ENCODE data around the gene FAM131A.

Gene FAM131A

DNA sequence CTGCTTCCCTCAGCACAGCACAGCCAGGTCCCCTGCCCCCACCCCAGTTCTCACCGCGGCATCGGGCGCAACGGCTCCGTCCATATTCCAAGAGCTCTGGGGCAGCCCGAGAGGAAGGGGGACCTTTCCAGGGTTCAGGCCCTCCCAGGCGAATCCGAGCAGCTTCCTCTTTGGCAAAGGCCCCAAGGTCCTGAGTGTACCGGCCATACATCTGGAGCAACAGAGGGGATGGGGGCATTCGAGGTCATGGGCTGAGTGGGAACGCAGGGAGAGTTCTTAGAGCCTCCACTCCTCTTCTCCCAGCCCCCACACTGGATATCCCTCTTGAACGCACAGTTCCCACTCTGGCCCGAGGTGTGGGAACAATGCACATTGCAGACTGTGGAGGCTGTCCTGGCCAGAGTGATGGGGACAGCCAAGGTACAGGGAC, 21.5 kb downstream of the FAM131A start:
- no peak for DNase-seq

DNA sequence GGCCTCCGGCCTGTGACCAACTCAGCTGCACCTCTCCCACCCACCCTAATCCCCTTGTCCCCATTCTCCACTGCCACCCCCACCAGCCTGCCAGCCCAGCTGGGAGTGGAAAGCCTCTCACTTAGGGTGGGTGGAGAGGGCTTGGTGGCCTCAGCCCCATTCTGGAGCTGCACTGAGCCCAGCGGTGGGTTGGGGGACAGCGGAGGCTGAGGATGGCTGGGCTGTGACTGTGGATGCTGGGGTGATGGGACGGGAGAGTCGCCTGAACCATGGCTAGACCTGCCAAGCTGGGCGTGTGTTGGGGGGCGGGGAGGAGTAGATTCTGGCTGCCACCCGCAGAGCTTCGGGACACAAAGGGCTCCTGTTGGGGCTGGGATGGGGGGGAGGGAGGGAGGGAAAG, 22.2 kb downstream of the FAM131A start:
- no peak for DNase-seq

DNA sequence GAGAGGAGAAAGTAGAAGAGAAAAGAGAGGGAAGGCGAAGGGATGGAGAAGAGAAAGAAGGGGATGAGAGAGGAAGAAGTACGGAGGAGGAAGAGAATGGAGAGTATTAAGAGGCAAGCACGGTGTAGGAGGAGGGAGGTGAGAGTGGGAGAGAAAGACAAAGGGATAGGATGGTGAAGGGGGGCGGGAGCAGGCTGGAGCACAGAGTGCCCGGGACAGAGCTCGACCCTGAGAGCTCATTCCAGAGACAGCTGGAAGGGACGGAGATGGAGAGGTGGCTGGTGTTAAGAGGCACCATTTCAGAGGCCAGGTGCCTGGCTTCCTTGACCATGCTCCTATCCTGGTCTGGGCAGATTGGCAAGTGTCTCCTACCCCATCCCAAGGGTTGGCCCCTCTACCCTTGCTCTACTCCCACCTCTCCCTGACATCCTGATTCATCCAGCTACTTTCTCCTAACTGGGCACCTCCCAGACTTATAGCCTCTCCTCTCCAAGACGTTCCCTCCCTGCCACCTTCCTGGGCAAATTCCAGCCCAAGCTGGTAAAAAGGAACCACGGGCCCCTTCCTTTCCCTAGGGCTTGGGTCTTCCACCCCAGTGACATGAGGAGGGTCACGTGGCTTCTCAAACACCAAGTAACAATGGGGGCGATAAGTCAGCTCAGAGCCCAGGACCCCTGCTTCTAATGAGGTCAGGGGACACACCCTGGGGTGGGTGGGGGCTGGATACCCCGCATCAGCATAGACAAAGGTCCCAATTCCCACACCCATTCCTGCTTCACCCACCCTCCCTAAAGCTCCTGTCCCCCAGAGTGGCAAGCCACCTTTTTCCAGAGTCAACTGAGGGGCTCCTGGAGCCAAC, 22.9 kb downstream of the FAM131A start:
- DNase-seq, result no peak

DNA sequence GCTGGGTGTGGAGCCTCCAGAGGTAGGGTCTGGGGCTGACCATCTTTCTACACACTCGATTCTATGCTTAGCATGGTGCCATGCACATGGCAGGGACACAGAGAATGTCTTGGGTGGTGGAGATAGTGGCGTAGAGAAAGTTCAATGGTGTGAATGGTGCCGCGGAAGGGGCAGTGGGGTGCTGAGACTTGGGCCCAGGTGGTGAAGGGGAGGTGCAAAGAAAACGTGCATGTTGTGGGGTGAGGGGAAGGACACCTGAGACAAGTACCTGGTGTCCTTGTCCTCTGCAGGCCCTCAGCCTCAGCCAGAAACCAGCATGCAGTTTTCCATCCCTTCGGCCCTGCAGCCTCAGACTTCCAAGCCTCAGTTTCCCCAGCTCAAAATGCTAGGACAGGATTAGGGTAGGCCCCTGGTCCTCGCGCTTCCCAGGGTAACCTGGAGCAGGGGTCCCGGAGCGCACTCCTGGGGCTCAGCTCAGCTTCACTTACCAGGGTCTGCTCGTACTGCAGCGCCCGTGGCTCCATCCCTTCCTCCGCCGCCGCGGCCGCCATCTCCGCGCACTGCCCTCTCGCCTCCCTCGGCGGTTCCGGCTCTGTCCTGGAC, 23.6 kb downstream of the FAM131A start:
- DNase-seq, result no peak

DNA sequence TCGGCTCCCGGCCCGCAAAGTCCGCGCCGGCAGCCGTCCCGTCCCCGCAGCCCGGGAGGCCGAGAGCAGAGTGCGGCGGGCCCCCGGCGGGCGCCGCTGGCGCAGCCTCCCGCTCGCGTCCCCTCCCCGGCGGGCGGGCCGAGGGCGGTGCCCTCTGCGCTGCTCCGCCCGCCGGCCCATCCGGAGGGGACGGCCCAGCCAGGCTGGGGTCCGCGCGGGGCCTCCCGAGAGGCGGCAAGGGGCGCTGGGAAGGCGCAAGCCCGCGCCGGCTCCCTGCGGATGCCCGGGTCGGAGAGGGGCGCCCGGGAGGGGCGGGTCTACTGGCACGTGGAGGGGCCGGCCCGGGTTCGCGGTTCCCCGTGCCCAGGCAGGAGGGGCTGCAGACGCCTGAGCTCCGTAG, 24.1 kb downstream of the FAM131A start, which contains the start of the genes CLCN2 and POLR2H:
CLCN2 (minus strand) TSS at position 74 of the 400 bp plus-strand sequence. CDS start 126 bp downstream, outside the sequence.
POLR2H (plus strand) TSS at position 179 of the 400 bp plus-strand sequence. CDS start 1,783 bp downstream, outside the sequence.
- no peak for DNase-seq

DNA sequence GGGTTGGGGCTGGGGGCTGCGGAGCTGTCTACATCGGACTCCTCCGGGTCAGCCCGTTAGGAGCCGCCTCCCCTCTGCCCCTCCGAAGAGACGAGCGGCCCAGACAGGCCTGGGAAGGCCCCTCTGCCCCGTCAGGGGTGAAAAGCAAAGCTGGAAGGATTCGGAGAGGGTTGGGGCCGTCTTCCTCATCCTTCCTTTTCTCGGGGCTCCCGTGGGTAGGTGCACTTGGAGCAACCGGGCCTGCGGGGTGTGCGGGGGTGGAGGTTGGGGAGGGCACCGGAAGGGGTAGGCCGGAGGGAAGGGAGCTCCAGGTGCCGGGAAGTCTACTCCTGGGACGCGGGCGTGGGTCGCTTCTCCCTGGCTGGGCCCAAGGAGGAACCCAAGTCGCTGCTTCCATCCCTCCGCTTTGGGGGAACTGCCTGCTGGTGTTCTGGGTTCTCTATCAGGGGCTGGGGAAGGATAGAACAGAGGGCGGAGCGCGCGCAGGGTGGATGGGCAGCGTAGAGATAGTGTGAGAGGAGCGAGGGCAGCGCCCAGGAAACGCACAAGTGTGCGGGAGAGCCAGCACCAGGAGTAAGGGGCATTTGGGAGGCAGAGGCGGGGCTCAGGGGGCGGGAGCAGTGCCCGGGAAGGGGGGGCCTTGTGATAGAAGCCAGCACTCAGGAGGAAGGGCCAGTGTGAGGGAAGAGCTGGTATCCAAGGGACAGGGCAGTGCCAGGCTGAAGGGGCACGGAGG, 24.7 kb downstream of the FAM131A start:
- peak; percentile 62 for DNase-seq

DNA sequence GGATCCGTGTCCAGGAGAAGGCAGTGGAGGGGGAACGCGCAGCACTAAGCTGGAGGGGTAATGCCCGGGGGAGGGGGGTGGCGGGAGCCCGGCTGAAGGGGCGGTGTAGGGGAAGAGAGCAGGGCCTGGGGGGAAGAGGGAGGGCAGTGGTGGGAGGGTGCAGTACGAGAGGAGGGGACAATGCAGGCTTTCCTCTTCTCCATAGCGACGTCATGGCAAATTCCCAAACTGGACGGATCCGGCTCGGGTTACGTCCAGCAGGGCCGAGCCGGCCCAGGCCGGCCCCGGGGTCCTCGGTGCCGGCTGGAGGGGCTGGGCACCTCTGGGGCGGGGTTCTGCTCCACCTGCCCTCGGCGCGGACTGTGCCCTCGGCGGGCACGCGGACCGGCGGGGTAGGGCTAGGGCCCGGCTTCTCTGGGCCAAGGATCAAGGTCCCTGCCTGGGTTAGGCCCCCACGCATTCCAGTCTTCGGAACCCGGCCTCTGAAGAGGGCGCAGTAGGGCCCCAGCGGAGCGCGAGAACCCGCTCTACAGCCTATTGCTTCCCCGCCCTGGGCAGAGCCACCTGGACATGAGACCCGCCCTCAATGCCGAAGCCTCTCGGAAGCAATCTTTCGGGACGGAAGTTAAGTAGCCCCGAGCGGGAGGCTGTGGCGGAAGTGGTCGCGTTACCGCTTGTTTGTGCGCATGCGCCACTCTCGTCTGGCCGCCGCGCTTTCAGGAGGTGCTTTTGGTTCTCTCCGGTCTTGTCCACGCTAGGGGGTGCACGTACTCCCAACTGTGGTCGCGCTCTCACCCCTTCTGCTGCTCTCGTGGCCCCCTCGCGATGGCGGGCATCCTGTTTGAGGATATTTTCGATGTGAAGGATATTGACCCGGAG, 25.5 kb downstream of the FAM131A start:
- peak; percentile 94 for DNase-seq

DNA sequence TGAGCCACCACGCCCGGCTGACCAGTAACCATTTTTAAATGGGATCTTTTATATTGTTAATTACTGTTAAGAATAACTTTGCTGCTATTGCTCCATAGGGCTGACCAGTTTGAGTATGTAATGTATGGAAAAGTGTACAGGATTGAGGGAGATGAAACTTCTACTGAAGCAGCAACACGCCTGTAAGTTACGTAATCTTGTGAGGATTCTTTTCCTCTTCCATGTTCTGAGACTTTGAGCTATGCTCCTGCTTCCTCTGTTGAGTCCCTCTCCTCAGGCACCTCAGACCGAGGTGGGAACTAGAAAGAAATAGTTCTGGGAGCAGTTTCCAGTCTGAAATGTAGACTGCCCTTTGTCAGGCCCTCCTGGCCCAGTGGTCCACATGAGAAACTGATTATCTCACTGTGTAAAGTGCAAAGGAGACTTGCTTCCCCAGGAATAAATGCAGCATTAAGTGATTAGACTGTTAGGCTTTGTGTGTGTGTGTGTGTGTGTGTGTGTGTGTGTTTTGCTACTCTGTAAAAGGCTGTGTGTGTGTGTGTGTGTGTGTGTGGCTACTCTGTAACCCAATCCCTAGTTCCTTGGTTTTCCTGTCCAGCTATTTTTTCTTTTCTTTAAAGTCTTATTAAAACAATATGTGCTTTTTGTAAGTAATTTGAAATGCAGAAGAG, 29.4 kb downstream of the FAM131A start:
- no peak for DNase-seq

DNA sequence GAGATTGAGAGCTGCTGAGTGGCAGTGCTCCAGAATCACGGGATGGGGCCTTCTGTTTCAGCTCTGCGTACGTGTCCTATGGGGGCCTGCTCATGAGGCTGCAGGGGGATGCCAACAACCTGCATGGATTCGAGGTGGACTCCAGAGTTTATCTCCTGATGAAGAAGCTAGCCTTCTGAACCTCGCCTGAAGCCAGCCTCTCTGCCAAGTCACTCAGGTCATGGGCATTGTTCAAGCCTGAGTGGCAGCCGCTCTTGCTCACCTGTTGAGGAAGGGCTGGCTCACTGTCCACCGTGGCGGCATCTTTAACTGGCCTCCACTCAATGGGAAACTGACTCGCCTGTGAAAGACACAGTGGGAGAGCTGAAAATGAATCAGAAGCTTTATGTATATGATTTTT, 30.7 kb downstream of the FAM131A start:
- no peak for DNase-seq

DNA sequence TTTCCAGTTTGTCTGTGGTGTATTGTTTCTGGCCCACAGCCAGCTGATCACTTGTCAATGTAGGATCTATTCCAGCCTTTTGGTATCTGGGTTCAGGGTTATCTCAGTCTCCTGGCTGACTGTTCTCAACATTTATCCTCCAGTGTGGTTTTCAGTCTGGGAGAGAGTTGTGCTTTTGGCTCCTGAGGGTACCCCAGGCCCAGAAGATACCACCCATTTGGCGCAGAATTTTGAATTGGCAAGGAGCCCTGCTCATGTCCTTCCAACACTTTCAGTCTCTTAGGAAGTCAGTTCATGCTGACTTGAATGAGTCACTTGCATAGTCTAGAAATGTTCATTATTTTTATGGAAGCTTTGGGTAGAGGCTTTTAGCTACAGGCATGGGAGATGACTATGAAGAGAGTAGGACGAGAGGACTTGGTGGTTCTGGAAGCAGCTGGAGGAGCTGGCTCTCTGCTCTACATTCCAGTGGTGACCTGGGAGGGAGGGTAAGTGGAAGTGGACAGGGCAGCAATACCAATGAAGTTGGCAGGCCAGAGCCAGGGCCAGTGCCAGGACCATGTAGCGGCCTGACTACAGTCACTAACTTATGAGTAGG, 31.3 kb downstream of the FAM131A start:
- no peak for DNase-seq

DNA sequence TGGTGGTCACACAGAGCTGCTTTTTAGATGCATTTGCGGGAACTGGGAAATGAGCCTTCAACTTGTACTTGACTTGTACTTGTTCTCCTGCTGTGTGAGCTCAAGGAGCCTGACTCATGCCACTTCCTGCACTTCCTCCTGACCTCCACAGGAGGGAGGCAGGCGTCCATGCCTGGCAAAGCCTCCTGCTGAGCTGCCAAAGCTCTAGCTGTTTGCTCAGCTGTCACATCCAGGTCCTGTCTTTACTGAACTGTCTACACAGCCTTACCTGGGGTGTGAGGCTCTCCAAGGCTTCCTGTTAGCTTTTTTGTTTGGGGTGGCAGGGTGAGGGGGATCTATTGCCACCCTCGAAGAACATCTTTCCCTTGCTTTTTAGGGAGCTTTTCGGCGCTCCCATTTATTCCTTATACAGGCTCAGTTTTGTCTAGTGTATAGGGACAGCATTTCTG, 34.2 kb downstream of the FAM131A start:
- no peak for DNase-seq

DNA sequence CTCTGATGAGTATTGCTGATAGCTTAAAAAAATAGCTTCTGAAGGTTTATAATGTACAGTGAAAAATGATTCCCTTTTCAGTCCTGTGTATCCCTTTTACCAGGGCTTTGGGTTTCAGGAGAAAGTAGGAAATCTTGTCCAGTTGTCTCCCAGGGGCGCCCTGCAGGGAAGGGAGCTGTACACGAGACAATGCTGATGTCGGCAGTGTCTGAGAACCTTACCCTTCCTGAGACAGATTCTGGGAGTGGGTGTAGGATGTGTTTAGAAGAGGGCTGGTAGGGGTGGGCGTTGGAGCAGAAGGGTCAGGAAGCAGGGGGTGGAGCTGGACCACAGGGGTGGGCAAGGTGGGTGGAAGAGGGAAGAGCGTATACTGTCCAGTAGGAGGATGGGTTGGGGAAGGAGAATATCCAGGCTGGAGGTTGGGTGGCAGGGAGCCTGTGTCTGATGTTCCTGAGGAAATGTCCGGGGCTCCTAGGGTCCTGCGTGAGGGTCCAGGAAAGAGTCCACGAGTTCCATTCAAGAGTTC, 35.0 kb downstream of the FAM131A start:
- DNase-seq, result no peak

DNA sequence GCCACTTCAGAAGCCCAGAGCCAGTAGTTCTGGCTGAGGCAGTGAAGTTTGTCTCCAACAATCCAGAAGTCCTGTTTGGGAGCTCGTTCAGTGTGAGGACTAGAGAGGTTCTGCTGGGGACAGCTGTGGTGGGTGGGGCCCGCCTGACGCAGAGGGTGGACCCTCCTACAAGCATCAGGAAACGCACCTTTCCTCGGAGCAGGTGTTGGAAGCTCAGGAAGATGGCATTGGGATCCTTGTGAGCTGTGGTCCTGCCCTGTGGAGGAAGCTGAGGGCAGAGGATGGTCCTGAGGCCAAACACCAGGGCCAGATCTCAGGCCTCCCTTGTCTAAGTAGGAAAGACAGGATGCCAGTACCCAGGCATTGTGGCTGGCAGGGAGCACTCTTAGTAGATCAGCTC, 35.5 kb downstream of the FAM131A start:
- no peak for DNase-seq

DNA sequence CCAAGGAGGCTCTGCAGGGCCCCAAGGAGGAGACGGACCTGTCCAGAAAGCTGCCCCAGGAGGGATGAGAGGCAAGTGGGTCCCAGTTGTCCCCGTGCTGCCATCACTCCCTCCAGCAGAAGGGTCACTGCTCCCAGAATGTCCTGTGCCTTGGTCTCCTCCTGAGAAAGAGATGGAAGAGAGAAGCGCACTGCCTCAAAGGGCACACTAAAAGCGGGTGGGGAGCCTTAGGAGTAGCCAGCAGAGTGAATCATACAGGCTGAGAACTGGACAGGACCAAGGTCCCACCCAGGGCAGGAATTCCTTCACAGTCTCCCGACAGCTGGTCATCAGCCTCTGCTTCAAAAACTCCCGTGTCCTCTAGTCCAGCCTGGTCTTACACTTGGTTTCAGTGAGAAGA, 36.0 kb downstream of the FAM131A start:
- DNase-seq, result no peak

DNA sequence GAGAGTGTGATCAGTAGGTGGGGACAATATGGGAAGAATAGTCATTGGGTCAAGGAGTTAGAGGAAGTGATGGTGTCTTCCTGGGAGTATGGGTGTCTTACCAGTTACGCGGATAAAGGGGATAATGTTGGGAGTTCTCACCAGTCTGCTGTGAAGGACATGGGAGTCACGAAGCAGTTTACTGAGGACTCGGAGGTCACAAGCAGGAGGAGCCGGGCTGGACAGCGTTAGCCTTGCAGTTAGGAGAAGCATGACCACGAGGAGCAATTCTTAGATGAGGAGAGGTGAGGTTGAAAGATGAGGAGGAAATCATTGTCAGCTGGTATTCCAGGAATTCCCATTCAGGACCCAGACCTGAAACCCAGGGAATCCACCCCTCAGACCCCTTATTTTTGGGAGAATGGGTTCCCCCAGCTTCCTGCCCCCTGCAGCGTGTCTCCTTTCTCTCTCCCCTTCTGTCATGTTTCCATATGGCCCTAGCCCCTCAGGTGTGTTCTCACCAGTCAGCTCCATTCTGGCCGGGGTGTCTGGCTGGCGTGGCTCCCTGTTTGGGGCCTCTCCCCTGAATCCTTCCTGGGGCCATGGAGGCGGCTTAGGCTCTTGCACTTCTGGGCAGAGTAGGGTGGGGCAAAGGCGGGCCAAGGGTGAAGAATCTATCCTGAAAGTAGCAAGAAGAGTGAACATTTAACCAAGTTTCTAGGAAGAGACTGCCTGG, 38.5 kb downstream of the FAM131A start:
- no peak for DNase-seq

DNA sequence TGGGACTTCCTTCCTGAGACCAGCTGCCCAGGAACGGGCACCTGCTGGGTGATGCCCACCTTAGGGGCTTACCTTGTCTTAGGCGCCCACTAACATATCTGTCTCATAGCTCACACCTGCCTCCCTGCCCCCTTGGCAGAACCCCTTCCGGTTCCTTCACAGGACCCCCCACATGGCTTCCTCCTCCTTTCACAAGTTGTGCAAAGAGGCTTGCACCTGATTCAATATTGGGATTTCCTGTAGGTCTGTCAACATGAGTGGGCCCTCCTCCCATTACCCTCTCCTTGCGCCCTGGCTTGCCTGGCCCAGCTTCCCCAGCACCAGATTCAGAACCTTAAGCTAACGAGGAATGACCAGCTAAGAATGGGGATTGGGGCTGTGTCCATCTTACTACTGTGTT, 40.0 kb downstream of the FAM131A start:
- no peak for DNase-seq

DNA sequence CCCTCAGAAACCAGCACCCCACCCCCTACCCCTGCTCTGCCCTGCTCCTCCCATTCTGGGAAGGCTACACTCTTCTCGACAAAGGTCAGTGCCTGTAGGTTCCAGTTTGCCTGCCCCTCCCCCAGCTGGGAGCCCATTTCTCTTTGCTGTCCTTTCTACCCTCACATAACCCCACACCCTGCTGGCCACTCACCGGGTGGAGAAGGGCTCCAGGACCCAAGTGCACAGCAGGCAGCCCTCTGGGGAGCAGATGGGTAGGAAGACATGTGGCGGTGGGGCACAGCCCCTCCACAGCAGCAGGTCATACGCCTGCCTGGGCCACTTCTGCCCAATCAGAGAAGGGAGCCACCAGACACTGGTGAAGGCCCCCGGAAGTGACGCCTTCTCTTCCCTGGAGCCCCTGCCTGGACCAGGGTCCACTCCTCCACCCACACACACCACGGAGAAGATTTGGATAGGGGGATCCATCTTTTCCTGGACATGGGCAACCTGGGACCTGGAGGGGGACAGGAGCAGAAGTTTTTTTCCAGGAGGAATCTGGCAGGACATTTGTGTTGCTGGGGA, 40.6 kb downstream of the FAM131A start, which contains the start of gene THPO:
THPO (minus strand) TSS at position 326 of the 564 bp plus-strand sequence. CDS start 1,948 bp downstream, outside the sequence.
- no peak for DNase-seq

DNA sequence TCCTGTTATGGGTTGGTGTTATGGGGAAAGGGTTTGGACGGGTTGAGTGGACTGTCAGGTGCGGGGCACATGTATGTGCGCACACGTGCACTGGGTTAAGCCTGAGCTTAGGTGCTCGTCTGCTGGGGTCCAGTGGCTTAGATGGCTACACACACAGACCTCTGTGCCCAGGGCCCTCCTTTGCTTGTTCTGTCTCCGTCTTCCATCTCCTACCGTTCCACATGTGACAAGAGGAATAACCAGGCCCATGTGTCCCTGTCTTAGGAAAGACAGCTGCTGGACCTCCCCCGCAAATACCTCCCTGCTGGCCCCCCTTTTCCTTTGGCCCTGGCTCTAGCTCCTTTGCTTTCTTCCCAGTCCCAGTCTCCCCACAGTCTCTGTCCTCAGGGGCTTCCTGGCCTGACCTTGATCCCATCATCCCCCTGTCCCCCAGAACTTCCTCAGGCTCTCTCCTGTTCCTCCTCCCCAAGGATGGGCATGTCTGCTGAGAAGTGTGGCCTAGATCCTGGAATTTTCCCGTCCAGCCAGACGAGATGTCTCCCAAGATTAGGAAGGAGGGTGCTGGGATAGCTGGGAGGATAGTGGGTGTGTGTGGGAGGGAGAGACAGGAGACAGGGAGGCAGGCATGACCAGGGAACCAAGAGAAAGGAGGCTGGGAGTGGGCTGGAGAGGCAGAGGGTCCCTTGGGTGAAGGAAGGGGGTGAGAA, 41.4 kb downstream of the FAM131A start:
- no peak for DNase-seq

Data from activated CD4-positive, CD25-positive, alpha-beta regulatory T cell treated with anti-CD3 and anti-CD28 coated beads, Interleukin-2, amount 50 U/mL, for 72 hours (primary cell).